K562 (cell line): ENCODE results near the gene GKN1.

Source experiments
- CHD1 ChIP-seq: fragments of 200-600 bp; sonication (generic); IDR thresholded peaks from one replicate; pipeline ENCODE4 v1.6.1; 2012; ENCODE audit warnings: mild to moderate bottlenecking, moderate library complexity, low read length, inconsistent platforms
- CHD4 ChIP-seq: fragments of 200-600 bp; sonication (generic); IDR thresholded peaks from 3 replicates; pipeline ENCODE4 v1.6.1; 2012; ENCODE audit warnings: low read depth, mild to moderate bottlenecking, mixed read lengths, low read length, inconsistent platforms; ENCODE audit not compliant: insufficient read depth, insufficient replicate concordance, poor library complexity, severe bottlenecking
- FOXM1 ChIP-seq, 2 experiments: fragments of 450-650 bp in 1 of 2; sonication (generic) in 1 of 2; formaldehyde crosslinking in 1 of 2; IDR thresholded peaks; 2 replicates each; pipeline versions ENCODE4 v1.6.1 to v1.9.0; 2017 to 2022; ENCODE audit warnings: low read depth in 2 of 2, mild to moderate bottlenecking in 2 of 2, missing genetic modification reagents in 1 of 2, moderate library complexity in 1 of 2
- MED1 ChIP-seq: sonication (generic); formaldehyde crosslinking; IDR thresholded peaks from 2 replicates; pipeline ENCODE4 v1.8.1; 2023; ENCODE audit warnings: missing genetic modification reagents, borderline replicate concordance
- NCOR1 ChIP-seq: fragments of 450-650 bp; IDR thresholded peaks from 2 replicates; pipeline ENCODE4 v1.6.1; 2016; ENCODE audit warnings: mild to moderate bottlenecking, moderate library complexity
- POLR2A ChIP-seq: fragments of 450-650 bp; conservative IDR thresholded peaks from 2 replicates; pipeline ENCODE4 v1.6.1; 2016
- SNRNP70 ChIP-seq: fragments of 200-400 bp; formaldehyde crosslinking; optimal IDR thresholded peaks from 2 replicates; pipeline ENCODE3; 2017; ENCODE audit warnings: low read depth, low read length
- TBP ChIP-seq: optimal IDR thresholded peaks from 2 replicates; pipeline ENCODE3; 2011; ENCODE audit warnings: low read depth, low read length, improper control_type of control experiment
- TOE1 ChIP-seq, 2 experiments: fragments of 450-650 bp in 1 of 2; sonication (generic) in 1 of 2; formaldehyde crosslinking in 1 of 2; IDR thresholded peaks; 2 replicates each; pipeline versions ENCODE4 v1.7.1 to v1.8.0; 2016 to 2022; ENCODE audit warnings: borderline replicate concordance in 2 of 2, mild to moderate bottlenecking in 2 of 2, antibody characterized with exemption in 1 of 2, inconsistent platforms in 1 of 2, low read depth in 1 of 2, missing genetic modification reagents in 1 of 2, moderate library complexity in 1 of 2
- ZNF212 ChIP-seq: fragments of 450-650 bp; formaldehyde crosslinking; IDR thresholded peaks from 2 replicates; pipeline ENCODE4 v1.4.0; 2020; ENCODE audit warnings: mild to moderate bottlenecking
- TF ChIP-seq, protein P1 (sequence below), 3 experiments: IDR thresholded peaks in 2 of 3; conservative IDR thresholded peaks in 1 of 3; 2 replicates each; pipeline ENCODE4 v1.5.1; 2011 to 2012; ENCODE audit warnings: low read length in 3 of 3, mild to moderate bottlenecking in 3 of 3, control low read depth in 2 of 3, improper control_type of control experiment in 1 of 3, inconsistent platforms in 1 of 3, low read depth in 1 of 3, mixed read lengths in 1 of 3, moderate library complexity in 1 of 3; ENCODE audit not compliant: insufficient read depth in 2 of 3
- TF ChIP-seq, protein P2 (sequence below): IDR thresholded peaks from 2 replicates; pipeline ENCODE4 v1.6.1; 2016; ENCODE audit warnings: missing genetic modification characterization, missing compliant biosample characterization

GRCh38 chr2:68931799-68932198 lies 42.6 kb upstream of the GKN1 start:
- TF ChIP-seq ZNF212 (no peak), NCOR1 (no peak), CHD4 (no peak), CHD1 (no peak), FOXM1 (IDR thresholded peaks at IDR 0.05; ENCODE audit: low read depth) (no peak), FOXM1 (CRISPR knock-in tag; IDR thresholded peaks at IDR 0.05; ENCODE audit: low read depth) (no peak), SNRNP70 (no peak), MED1 (CRISPR knock-in tag) (no peak), POLR2A (no peak), TOE1 (IDR thresholded peaks at IDR 0.05; ENCODE audit: borderline replicate concordance) (no peak), TOE1 (CRISPR knock-in tag; IDR thresholded peaks at IDR 0.05; ENCODE audit: borderline replicate concordance, low read depth) (no peak), TBP (no peak)
- TF ChIP-seq, protein P1, sequence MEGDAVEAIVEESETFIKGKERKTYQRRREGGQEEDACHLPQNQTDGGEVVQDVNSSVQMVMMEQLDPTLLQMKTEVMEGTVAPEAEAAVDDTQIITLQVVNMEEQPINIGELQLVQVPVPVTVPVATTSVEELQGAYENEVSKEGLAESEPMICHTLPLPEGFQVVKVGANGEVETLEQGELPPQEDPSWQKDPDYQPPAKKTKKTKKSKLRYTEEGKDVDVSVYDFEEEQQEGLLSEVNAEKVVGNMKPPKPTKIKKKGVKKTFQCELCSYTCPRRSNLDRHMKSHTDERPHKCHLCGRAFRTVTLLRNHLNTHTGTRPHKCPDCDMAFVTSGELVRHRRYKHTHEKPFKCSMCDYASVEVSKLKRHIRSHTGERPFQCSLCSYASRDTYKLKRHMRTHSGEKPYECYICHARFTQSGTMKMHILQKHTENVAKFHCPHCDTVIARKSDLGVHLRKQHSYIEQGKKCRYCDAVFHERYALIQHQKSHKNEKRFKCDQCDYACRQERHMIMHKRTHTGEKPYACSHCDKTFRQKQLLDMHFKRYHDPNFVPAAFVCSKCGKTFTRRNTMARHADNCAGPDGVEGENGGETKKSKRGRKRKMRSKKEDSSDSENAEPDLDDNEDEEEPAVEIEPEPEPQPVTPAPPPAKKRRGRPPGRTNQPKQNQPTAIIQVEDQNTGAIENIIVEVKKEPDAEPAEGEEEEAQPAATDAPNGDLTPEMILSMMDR (IDR thresholded peaks at IDR 0.05 in 2 of 3, conservative IDR thresholded peaks at IDR 0.05 in 1 of 3; ENCODE audit: insufficient read depth in 2 of 3, low read depth in 1 of 3, low read length in 3 of 3): no peak
- TF ChIP-seq, protein P2, sequence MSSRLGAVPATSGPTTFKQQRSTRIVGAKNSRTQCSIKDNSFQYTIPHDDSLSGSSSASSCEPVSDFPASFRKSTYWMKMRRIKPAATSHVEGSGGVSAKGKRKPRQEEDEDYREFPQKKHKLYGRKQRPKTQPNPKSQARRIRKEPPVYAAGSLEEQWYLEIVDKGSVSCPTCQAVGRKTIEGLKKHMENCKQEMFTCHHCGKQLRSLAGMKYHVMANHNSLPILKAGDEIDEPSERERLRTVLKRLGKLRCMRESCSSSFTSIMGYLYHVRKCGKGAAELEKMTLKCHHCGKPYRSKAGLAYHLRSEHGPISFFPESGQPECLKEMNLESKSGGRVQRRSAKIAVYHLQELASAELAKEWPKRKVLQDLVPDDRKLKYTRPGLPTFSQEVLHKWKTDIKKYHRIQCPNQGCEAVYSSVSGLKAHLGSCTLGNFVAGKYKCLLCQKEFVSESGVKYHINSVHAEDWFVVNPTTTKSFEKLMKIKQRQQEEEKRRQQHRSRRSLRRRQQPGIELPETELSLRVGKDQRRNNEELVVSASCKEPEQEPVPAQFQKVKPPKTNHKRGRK: no peak
